ENCODE data around the gene STAB2. TPM values are rescaled to one million over a fixed set of nuclear protein-coding genes. Genes with fewer than 3 reads are reported as not detected.

STAB2 gene
- total and polyA plus RNA-seq, 2 of the 8 experiments (the other 6 are each of a cell fraction or from before 2014, with no cell fraction given): not detected

DNA sequence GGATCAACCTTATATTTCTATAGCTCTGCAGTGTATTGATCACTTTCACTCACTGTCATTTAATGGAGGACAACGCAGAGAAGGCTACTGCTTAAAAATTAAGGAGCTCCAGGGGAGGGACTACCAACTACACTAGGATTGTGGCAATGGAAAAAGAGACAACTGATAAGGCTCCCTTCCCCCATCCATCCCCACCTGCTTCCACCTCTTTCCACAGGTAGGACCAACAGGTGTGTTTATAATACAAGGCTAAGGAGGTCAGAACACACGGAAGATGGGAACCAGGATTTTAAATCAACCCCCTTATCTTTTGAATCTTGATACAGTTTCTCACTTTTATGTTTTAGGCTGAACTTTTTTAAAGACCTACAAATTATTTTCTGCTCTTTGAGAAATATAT is 90.8 kb downstream of the STAB2 start:
- Histone ChIP-seq H3K4ac (replicated peaks; ENCODE audit: insufficient read length, low read depth, low read length) (no peak overlapping the region), H3K9ac (replicated peaks in 1 of 4; ENCODE audit: extremely low read depth in 1 of 4, low read depth in 3 of 4, low read length in 3 of 4) (no peak overlapping the region), H3K4me1 (replicated peaks in 1 of 4; ENCODE audit: control insufficient read depth in 3 of 4, insufficient read depth in 4 of 4, low read length in 3 of 4) (peaks cover 0 to 4% (median 1%) of the 10 kb centered on the region in 4 experiments; a peak in 2 of 7 replicates), H2BK120ac (replicated peaks; ENCODE audit: low read depth, low read length) (no peak overlapping the region), H3K27me3 (replicated peaks in 1 of 4; ENCODE audit: control insufficient read depth in 3 of 4, extremely low read depth in 1 of 4, insufficient read depth in 3 of 4, low read length in 3 of 4) (no peaks in the 10 kb centered on the region), H2BK12ac (ENCODE audit: low read depth, low read length) (no peak overlapping the region), H3K4me2 (ENCODE audit: insufficient read depth in 1 of 2, low read depth in 2 of 2, low read length in 2 of 2) (no peak overlapping the region), H2AFZ (ENCODE audit: low read length) (no peak overlapping the region), H4K8ac (ENCODE audit: extremely low read depth, insufficient read depth, low read length) (no peak overlapping the region), H2AK5ac (ENCODE audit: low read depth, low read length) (no peak overlapping the region), H3K18ac (ENCODE audit: extremely low read depth, low read length) (no peak overlapping the region), H2BK15ac (ENCODE audit: low read length) (no peak overlapping the region), H3K56ac (replicated peaks; ENCODE audit: insufficient read length, low read depth, low read length) (no peak overlapping the region), H3K4me3 (ENCODE audit: extremely low read depth in 1 of 4, insufficient read depth in 2 of 4, low read depth in 3 of 4, low read length in 4 of 4) (no peak overlapping the region), H4K91ac (replicated peaks; ENCODE audit: insufficient read length, low read length) (no peak overlapping the region), H3K36me3 (ENCODE audit: control insufficient read depth in 2 of 4, insufficient read depth in 4 of 4, low read length in 3 of 4) (no peaks in the 10 kb centered on the region), H3K79me1 (ENCODE audit: low read depth, low read length) (no peaks in the 10 kb centered on the region), H3K23me2 (ENCODE audit: low read depth, low read length) (no peaks in the 10 kb centered on the region), H3K23ac (ENCODE audit: insufficient read length) (no peak overlapping the region), H3K27ac (ENCODE audit: low read depth, low read length) (no peak overlapping the region), H3K79me2 (ENCODE audit: control insufficient read depth in 1 of 2, insufficient read depth in 2 of 2, low read length in 2 of 2) (no peaks in the 10 kb centered on the region), H2BK20ac (ENCODE audit: low read length) (no peak overlapping the region), H3K9me3 (ENCODE audit: insufficient read depth in 2 of 2, low read depth in 1 of 2, low read length in 1 of 2) (no peaks in the 10 kb centered on the region), H3K14ac (ENCODE audit: insufficient read length) (no peak overlapping the region), H4K20me1 (replicated peaks in 1 of 2; ENCODE audit: control insufficient read depth in 1 of 2, insufficient read depth in 2 of 2, low read length in 2 of 2) (no peaks in the 10 kb centered on the region), H2BK5ac (ENCODE audit: low read depth, low read length) (no peak overlapping the region), H4K5ac (ENCODE audit: insufficient read length, low read depth, low read length) (no peak overlapping the region)
- WGBS, 2 experiments (ENCODE audit: extremely low coverage in 1 of 2, insufficient coverage in 1 of 2, insufficient read length in 1 of 2, insufficient replicate concordance in 2 of 2, low coverage in 1 of 2, low lambda C conversion rate in 2 of 2, missing lambda C conversion rate in 1 of 2): 85% methylated on average over 2 of the region's 2 CpGs; no CpG with 5 or more reads in 1 of the 2 experiments
- CTCF ChIA-PET (ENCODE audit: partially characterized antibody): interaction anchor here (0.6 to 1.9 kb wide), 2 partner anchors 73 to 794 kb away, joined by 3 to 5 read pairs; no protein-coding TSS in a partner anchor
- no peak for FAIRE-seq
- POLR2A ChIA-PET (ENCODE audit: partially characterized antibody): no interaction called here
- no peak for DNase-seq (ENCODE audit: low read depth in 1 of 2, low spot score in 2 of 2)
- TF ChIP-seq CEBPB (IDR thresholded peaks at IDR 0.05; ENCODE audit: low read depth, low read length) (no peak), BCL11A (IDR thresholded peaks at IDR 0.05; ENCODE audit: low read depth in 2 of 2, low read length in 2 of 2) (no peak), NRF1 (IDR thresholded peaks at IDR 0.05; ENCODE audit: low read depth, low read length) (no peak), FOSL1 (IDR thresholded peaks at IDR 0.05; ENCODE audit: insufficient read depth, low read depth, low read length) (no peak), SRF (IDR thresholded peaks at IDR 0.05; ENCODE audit: low read depth, low read length) (no peak), YY1 (IDR thresholded peaks at IDR 0.05; ENCODE audit: low read depth, low read length) (no peak), POLR2AphosphoS5 (IDR thresholded peaks at IDR 0.05; ENCODE audit: low read depth, low read length) (no peak), CBX8 (IDR thresholded peaks at IDR 0.05; ENCODE audit: borderline replicate concordance, low read depth, low read length) (no peak), SIN3A (conservative IDR thresholded peaks at IDR 0.05 in 1 of 2, IDR thresholded peaks at IDR 0.05 in 1 of 2; ENCODE audit: low read depth in 1 of 2, low read length in 2 of 2) (no peak), ASH2L (IDR thresholded peaks at IDR 0.05; ENCODE audit: low read length) (no peak), BACH1 (IDR thresholded peaks at IDR 0.05; ENCODE audit: low read length) (no peak), CHD1 (IDR thresholded peaks at IDR 0.05; ENCODE audit: low read depth, low read length) (no peak), TCF12 (IDR thresholded peaks at IDR 0.05; ENCODE audit: low read depth, low read length) (no peak), JUND (IDR thresholded peaks at IDR 0.05; ENCODE audit: low read length) (no peak), KDM4A (IDR thresholded peaks at IDR 0.05; ENCODE audit: low read depth, low read length, severe bottlenecking) (no peak), TAF7 (optimal IDR thresholded peaks at IDR 0.05; ENCODE audit: borderline replicate concordance, low read depth, low read length) (no peak)
